Measurements from ENCODE around the gene DGKQ.

GRCh38 chr4:1014291-1015167 is 41.2 kb upstream of the DGKQ start:
- TF ChIP-seq ZNF710 (CRISPR knock-in tag; IDR thresholded peaks at IDR 0.05; ENCODE audit: borderline replicate concordance) (no peak), ZNF274 (CRISPR knock-in tag; IDR thresholded peaks at IDR 0.05) (no peak), ZNF597 (CRISPR knock-in tag; IDR thresholded peaks at IDR 0.05) (no peak), HNRNPK (IDR thresholded peaks at IDR 0.05; ENCODE audit: low read depth, low read length, poor library complexity, severe bottlenecking) (no peak), ELK4 (CRISPR knock-in tag; IDR thresholded peaks at IDR 0.05; ENCODE audit: borderline replicate concordance) (no peak), CTCF (CRISPR knock-in tag; IDR thresholded peaks at IDR 0.05) (no peak), CHD2 (IDR thresholded peaks at IDR 0.05; ENCODE audit: low read depth, low read length) (no peak), JUND (CRISPR knock-in tag; IDR thresholded peaks at IDR 0.05) (no peak), SMAD1 (CRISPR knock-in tag; IDR thresholded peaks at IDR 0.05; ENCODE audit: borderline replicate concordance, low read depth) (no peak), MAX (IDR thresholded peaks at IDR 0.05) (peak; percentile 45), BRD4 (CRISPR knock-in tag; IDR thresholded peaks at IDR 0.05) (no peak), ZSCAN9 (CRISPR knock-in tag; IDR thresholded peaks at IDR 0.05; ENCODE audit: borderline replicate concordance) (no peak)
